OCI-LY7 (cell line): ENCODE measurements around the gene HTT-AS. TPM values are rescaled to one million over a fixed set of nuclear protein-coding genes. Genes with fewer than 3 reads are reported as not detected.

Experiments used
- BruUV-seq: library from RNA; stranded (reverse); fragments of 400-500 nt; replicated peaks from 2 replicates; lab custom pipeline; 2021; lab: Mats Ljungman, UMichigan
- CTCF ChIA-PET: fragments of 300-600 bp; sonication (Branson Sonifier 250); formaldehyde crosslinking; loops from one replicate; lab custom pipeline; 2022; ENCODE audit warnings: antibody characterized with exemption; ENCODE audit not compliant: unreplicated experiment; lab: Charles Lee
- POLR2A ChIA-PET: fragments of 300-600 bp; sonication (Branson Sonifier 250); formaldehyde crosslinking; loops from one replicate; lab custom pipeline; 2022; ENCODE audit warnings: antibody characterized with exemption; lab: Charles Lee
- DNase-seq: peaks from one replicate; pipeline ENCODE4 v3.0.0-alpha.2; 2015; ENCODE audit warnings: low spot score
- H2AFZ ChIP-seq: fragments of 200-600 bp; sonication (generic), shearing (Covaris generic); 2 replicates; pipeline ENCODE4 v1.6.1; 2014; ENCODE audit warnings: mild to moderate bottlenecking, antibody characterized with exemption, low read length, moderate library complexity
- H3K27ac ChIP-seq: fragments of 200-600 bp; sonication (generic); 2 replicates; pipeline ENCODE4 v1.5.1; 2014; ENCODE audit warnings: mixed run types, low read depth, mild to moderate bottlenecking, moderate library complexity, low read length, inconsistent platforms; ENCODE audit not compliant: poor library complexity, severe bottlenecking
- H3K36me3 ChIP-seq: fragments of 200-600 bp; sonication (generic); 2 replicates; pipeline ENCODE4 v1.6.1; 2014; ENCODE audit warnings: mild to moderate bottlenecking, antibody characterized with exemption, low read length, moderate library complexity, mixed read lengths; ENCODE audit not compliant: insufficient read depth
- H3K4me1 ChIP-seq: fragments of 200-600 bp; sonication (generic); 2 replicates; pipeline ENCODE4 v1.5.1; 2014; ENCODE audit warnings: mild to moderate bottlenecking, low read length; ENCODE audit not compliant: insufficient read depth, poor library complexity, severe bottlenecking
- H3K4me2 ChIP-seq: fragments of 200-600 bp; sonication (generic); 2 replicates; pipeline ENCODE4 v1.6.1; 2014; ENCODE audit warnings: mild to moderate bottlenecking, low read length
- H3K4me3 ChIP-seq: fragments of 200-600 bp; sonication (generic); 2 replicates; pipeline ENCODE4 v1.5.1; 2014; ENCODE audit warnings: mild to moderate bottlenecking, low read depth, low read length; ENCODE audit not compliant: poor library complexity, severe bottlenecking
- H3K79me2 ChIP-seq: fragments of 200-600 bp; sonication (generic); 2 replicates; pipeline ENCODE4 v1.6.1; 2016; ENCODE audit warnings: low read depth, mild to moderate bottlenecking, low read length, moderate library complexity, mixed read lengths; ENCODE audit not compliant: insufficient read depth
- H3K9me2 ChIP-seq: fragments of 200-600 bp; sonication (generic); 2 replicates; pipeline ENCODE4 v1.6.1; 2016; ENCODE audit warnings: mild to moderate bottlenecking, low read length, mixed read lengths; ENCODE audit not compliant: insufficient read depth
- H3K9me3 ChIP-seq: fragments of 200-600 bp; sonication (generic); 2 replicates; pipeline ENCODE4 v1.6.1; 2014; ENCODE audit warnings: mild to moderate bottlenecking, mixed run types, low read length, mixed read lengths
- H4K20me1 ChIP-seq: fragments of 200-600 bp; sonication (generic); 2 replicates; pipeline ENCODE4 v1.6.1; 2014; ENCODE audit warnings: mild to moderate bottlenecking, antibody characterized with exemption, low read length, moderate library complexity, mixed read lengths; ENCODE audit not compliant: insufficient read depth
- EZH2phosphoT487 ChIP-seq: fragments of 200-600 bp; sonication (generic); IDR thresholded peaks from 2 replicates; pipeline ENCODE4 v1.6.1; 2018; ENCODE audit warnings: low read depth, borderline replicate concordance, mild to moderate bottlenecking, mixed run types, antibody characterized with exemption, low read length, moderate library complexity, mixed read lengths
- intact Hi-C: fragments of 100-400 bp; cut with micrococcal nuclease; formaldehyde crosslinking; loops from one replicate; pipeline ENCODE4 v1.10.0; 2022; ENCODE audit not compliant: unreplicated experiment
- total RNA-seq, 2 experiments: library from RNA; depleted of rRNA in 1 of 2; stranded (reverse); fragments of >200 nt in 1 of 2; shearing (Covaris generic) in 1 of 2; gene quantifications; 2 replicates each; pipeline ENCODE4 v1.2.3, GENCODE V29; 2014 to 2022
- TF ChIP-seq, protein P1 (sequence below): fragments of 200-600 bp; sonication (generic); conservative IDR thresholded peaks from 2 replicates; pipeline ENCODE4 v1.5.1; 2014; ENCODE audit warnings: mild to moderate bottlenecking, antibody characterized with exemption, low read length, moderate library complexity, mixed read lengths

The HTT-AS gene
- total RNA-seq, 2 experiments from 2014 or later, result not detected

DNA sequence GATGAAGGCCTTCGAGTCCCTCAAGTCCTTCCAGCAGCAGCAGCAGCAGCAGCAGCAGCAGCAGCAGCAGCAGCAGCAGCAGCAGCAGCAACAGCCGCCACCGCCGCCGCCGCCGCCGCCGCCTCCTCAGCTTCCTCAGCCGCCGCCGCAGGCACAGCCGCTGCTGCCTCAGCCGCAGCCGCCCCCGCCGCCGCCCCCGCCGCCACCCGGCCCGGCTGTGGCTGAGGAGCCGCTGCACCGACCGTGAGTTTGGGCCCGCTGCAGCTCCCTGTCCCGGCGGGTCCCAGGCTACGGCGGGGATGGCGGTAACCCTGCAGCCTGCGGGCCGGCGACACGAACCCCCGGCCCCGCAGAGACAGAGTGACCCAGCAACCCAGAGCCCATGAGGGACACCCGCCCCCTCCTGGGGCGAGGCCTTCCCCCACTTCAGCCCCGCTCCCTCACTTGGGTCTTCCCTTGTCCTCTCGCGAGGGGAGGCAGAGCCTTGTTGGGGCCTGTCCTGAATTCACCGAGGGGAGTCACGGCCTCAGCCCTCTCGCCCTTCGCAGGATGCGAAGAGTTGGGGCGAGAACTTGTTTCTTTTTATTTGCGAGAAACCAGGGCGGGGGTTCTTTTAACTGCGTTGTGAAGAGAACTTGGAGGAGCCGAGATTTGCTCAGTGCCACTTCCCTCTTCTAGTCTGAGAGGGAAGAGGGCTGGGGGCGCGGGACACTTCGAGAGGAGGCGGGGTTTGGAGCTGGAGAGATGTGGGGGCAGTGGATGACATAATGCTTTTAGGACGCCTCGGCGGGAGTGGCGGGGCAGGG, 711 bp upstream of the HTT-AS start:
- Histone ChIP-seq H3K4me3 (peak overlapping the region; percentile 100), H3K36me3 (peaks cover 4% of the 10 kb centered on the region), H3K79me2 (peaks cover 51% of the 10 kb centered on the region), H4K20me1 (no peaks in the 10 kb centered on the region), H3K9me3 (no peaks in the 10 kb centered on the region), H3K4me2 (peak overlapping the region; percentile 94), H3K4me1 (peaks cover 34% of the 10 kb centered on the region), H2AFZ (peak overlapping the region; percentile 24; the same call in 1 of the 2 replicates), H3K27ac (peak overlapping the region; percentile 82), H3K9me2 (no peaks in the 10 kb centered on the region)
- ChIA-PET CTCF (no interaction called here), POLR2A (interaction anchor here (0.6 to 1.1 kb wide), 3 partner anchors 10 to 28 kb away, joined by 3 to 4 read pairs (median 3); no protein-coding TSS in a partner anchor)
- TF ChIP-seq EZH2phosphoT487, result no peak
- TF ChIP-seq, protein P1, sequence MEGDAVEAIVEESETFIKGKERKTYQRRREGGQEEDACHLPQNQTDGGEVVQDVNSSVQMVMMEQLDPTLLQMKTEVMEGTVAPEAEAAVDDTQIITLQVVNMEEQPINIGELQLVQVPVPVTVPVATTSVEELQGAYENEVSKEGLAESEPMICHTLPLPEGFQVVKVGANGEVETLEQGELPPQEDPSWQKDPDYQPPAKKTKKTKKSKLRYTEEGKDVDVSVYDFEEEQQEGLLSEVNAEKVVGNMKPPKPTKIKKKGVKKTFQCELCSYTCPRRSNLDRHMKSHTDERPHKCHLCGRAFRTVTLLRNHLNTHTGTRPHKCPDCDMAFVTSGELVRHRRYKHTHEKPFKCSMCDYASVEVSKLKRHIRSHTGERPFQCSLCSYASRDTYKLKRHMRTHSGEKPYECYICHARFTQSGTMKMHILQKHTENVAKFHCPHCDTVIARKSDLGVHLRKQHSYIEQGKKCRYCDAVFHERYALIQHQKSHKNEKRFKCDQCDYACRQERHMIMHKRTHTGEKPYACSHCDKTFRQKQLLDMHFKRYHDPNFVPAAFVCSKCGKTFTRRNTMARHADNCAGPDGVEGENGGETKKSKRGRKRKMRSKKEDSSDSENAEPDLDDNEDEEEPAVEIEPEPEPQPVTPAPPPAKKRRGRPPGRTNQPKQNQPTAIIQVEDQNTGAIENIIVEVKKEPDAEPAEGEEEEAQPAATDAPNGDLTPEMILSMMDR, result no peak
- intact Hi-C loops, result loop anchor here (1.0 to 2.0 kb wide), 2 partner anchors 28 to 112 kb away; partner anchors contain the start of genes GRK4 and NOP14
- DNase-seq, result peak; percentile 68
- BruUV-seq, result no TSS peak

DNA sequence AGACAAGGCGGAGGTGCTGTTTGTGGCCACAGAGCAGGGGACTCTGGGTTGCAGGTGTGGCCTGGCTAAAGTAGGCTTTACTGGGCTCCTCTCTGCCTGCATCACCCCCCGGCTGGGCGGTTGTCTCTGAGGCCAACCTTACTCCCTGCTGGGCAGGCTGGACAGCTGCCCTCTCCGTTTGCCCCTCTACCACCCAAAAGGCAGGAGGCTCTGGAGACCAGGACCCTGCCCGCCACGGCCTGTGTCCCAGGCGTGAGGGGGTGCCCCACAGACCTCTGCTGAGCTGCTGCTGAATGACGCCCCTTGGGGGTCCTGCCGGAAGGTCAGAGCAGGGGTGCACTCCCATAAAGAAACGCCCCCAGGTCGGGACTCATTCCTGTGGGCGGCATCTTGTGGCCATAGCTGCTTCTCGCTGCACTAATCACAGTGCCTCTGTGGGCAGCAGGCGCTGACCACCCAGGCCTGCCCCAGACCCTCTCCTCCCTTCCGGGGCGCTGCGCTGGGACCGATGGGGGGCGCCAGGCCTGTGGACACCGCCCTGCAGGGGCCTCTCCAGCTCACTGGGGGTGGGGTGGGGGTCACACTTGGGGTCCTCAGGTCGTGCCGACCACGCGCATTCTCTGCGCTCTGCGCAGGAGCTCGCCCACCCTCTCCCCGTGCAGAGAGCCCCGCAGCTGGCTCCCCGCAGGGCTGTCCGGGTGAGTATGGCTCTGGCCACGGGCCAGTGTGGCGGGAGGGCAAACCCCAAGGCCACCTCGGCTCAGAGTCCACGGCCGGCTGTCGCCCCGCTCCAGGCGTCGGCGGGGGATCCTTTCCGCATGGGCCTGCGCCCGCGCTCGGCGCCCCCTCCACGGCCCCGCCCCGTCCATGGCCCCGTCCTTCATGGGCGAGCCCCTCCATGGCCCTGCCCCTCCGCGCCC, 920 bp downstream of the HTT-AS start:
- H3K4me1 ChIP-seq, result peaks cover 32% of the 10 kb centered on the region
- H3K9me2 ChIP-seq, result no peaks in the 10 kb centered on the region
- peak overlapping the region; percentile 94 for H3K4me2 ChIP-seq
- H3K4me3 ChIP-seq, result peak overlapping the region; percentile 77
- no TSS peak for BruUV-seq
- no peaks in the 10 kb centered on the region for H4K20me1 ChIP-seq
- no peaks in the 10 kb centered on the region for H3K9me3 ChIP-seq
- ChIA-PET CTCF (interaction anchor here (0.6 kb wide), 2 partner anchors 109 to 126 kb away, joined by 5 read pairs; no protein-coding TSS in a partner anchor), POLR2A (interaction anchor here (2.4 kb wide), 1 partner anchor 15 kb away, joined by 6 read pairs; no protein-coding TSS in a partner anchor)
- no peaks in the 10 kb centered on the region for H3K36me3 ChIP-seq
- DNase-seq, result no peak
- peaks cover 35% of the 10 kb centered on the region for H3K79me2 ChIP-seq
- H3K27ac ChIP-seq, result no peak overlapping the region
- intact Hi-C loops, result loop anchor here (1.0 to 2.0 kb wide), 2 partner anchors 26 to 111 kb away; partner anchors contain the start of genes GRK4 and NOP14
- peak overlapping the region; percentile 97 for H2AFZ ChIP-seq
- TF ChIP-seq, protein P1, result peak; percentile 50
- TF ChIP-seq EZH2phosphoT487, result no peak
